K562 (cell line): ENCODE measurements around the gene HEXIM1. TPM values are rescaled to one million over a fixed set of nuclear protein-coding genes. Genes with fewer than 3 reads are reported as not detected.

ENCODE experiments used
- ETV5 ChIP-seq: sonication (generic); formaldehyde crosslinking; IDR thresholded peaks from 2 replicates; pipeline ENCODE4 v1.4.0; 2020; ENCODE audit warnings: low read depth, mild to moderate bottlenecking, missing genetic modification reagents
- JUND ChIP-seq, 2 experiments: IDR thresholded peaks; 2 replicates in 1 of 2; 3 replicates in 1 of 2; pipeline ENCODE4 v1.6.1; 2011; ENCODE audit warnings: borderline replicate concordance in 2 of 2, low read depth in 2 of 2, low read length in 2 of 2, improper control_type of control experiment in 1 of 2, missing biosample characterization in 1 of 2, missing genetic modification characterization in 1 of 2, missing genetic modification reagents in 1 of 2
- KDM5B ChIP-seq: fragments of 200-600 bp; sonication (generic); IDR thresholded peaks from 2 replicates; pipeline ENCODE4 v1.6.1; 2012; ENCODE audit warnings: low read depth, mild to moderate bottlenecking, moderate library complexity, low read length, control low read depth, inconsistent platforms; ENCODE audit not compliant: insufficient replicate concordance
- NEUROD1 ChIP-seq: fragments of 150-350 bp; IDR thresholded peaks from 2 replicates; pipeline ENCODE4 v1.6.1; 2014; ENCODE audit warnings: borderline replicate concordance, low read length, low read depth; ENCODE audit not compliant: partially characterized antibody
- PML ChIP-seq: IDR thresholded peaks from 2 replicates; pipeline ENCODE4 v1.6.1; 2012; ENCODE audit warnings: low read length, inconsistent platforms
- RFX7 ChIP-seq: fragments of 250-450 bp; sonication (Bioruptor Pico); IDR thresholded peaks from 2 replicates; pipeline ENCODE4 v1.5.1; 2021; ENCODE audit warnings: mild to moderate bottlenecking
- SAP30 ChIP-seq: fragments of 200-600 bp; sonication (generic); IDR thresholded peaks from 2 replicates; pipeline ENCODE4 v1.6.1; 2012; ENCODE audit warnings: borderline replicate concordance, low read depth, mild to moderate bottlenecking, moderate library complexity, low read length, control low read depth, inconsistent platforms; ENCODE audit not compliant: insufficient read depth, poor library complexity, severe bottlenecking
- TCF7 ChIP-seq: sonication (generic); IDR thresholded peaks from 2 replicates; pipeline ENCODE4 v1.6.1; 2016; ENCODE audit warnings: antibody characterized with exemption, borderline replicate concordance
- XRCC3 ChIP-seq: fragments of 450-650 bp; IDR thresholded peaks from 2 replicates; pipeline ENCODE4 v1.6.1; 2017; ENCODE audit warnings: mild to moderate bottlenecking, moderate library complexity
- YBX1 ChIP-seq: fragments of 450-650 bp; IDR thresholded peaks from 2 replicates; pipeline ENCODE4 v1.7.1; 2016; ENCODE audit warnings: mild to moderate bottlenecking
- ZBED1 ChIP-seq: IDR thresholded peaks from 2 replicates; pipeline ENCODE4 v1.6.1; 2014
- ZNF274 ChIP-seq: IDR thresholded peaks from 2 replicates; pipeline ENCODE4 v1.6.1; 2011; ENCODE audit warnings: low read depth, mild to moderate bottlenecking, low read length, moderate library complexity, borderline replicate concordance
- polyA plus RNA-seq, 8 experiments: library from polyadenylated mRNA; depleted of rRNA in 4 of 8; stranded (reverse) in 5 of 8; unstranded in 3 of 8; fragments of >200 nt; fragmentation: Nextera tagmentation in 2 of 8; fragmentation: Illumina TruSeq in 1 of 8; extraction: Ambion mirVana in 2 of 8; extraction: Trizol in 1 of 8; gene quantifications; 2 replicates each; pipeline versions ENCODE4 v1.2.1 to v1.2.3, GENCODE V29; 2011 to 2014; ENCODE audit warnings: inconsistent platforms in 1 of 8, missing spikeins in 1 of 8
- total RNA-seq, 7 experiments: library from RNA; depleted of rRNA in 6 of 7; stranded (reverse); fragments of >200 nt in 6 of 7; fragmentation: Illumina TruSeq in 2 of 7; extraction: Trizol in 2 of 7; gene quantifications; 2 replicates each; pipeline versions ENCODE4 v1.2.1 to v1.2.3, GENCODE V29; 2011 to 2021; ENCODE audit warnings: low replicate concordance in 1 of 7
- TF ChIP-seq, protein P1 (sequence below): sonication (generic); formaldehyde crosslinking; IDR thresholded peaks from 2 replicates; pipeline ENCODE4 v1.8.1; 2023; ENCODE audit warnings: missing genetic modification reagents, mild to moderate bottlenecking, borderline replicate concordance
- TF ChIP-seq, protein P2 (sequence below): sonication (generic); formaldehyde crosslinking; IDR thresholded peaks from 2 replicates; pipeline ENCODE4 v1.8.0; 2022; ENCODE audit warnings: mild to moderate bottlenecking, missing genetic modification reagents, borderline replicate concordance
- TF ChIP-seq, protein P3 (sequence below): fragments of 250-450 bp; sonication (Bioruptor Pico); IDR thresholded peaks from 2 replicates; pipeline ENCODE4 v1.5.0; 2021; ENCODE audit warnings: mild to moderate bottlenecking, moderate library complexity

Gene HEXIM1
- total and polyA plus RNA-seq, 9 of the 15 experiments (the other 6 are each of a cell fraction or from before 2014, with no cell fraction given), result 1.4 to 28.3 (median 9.1) TPM

DNA sequence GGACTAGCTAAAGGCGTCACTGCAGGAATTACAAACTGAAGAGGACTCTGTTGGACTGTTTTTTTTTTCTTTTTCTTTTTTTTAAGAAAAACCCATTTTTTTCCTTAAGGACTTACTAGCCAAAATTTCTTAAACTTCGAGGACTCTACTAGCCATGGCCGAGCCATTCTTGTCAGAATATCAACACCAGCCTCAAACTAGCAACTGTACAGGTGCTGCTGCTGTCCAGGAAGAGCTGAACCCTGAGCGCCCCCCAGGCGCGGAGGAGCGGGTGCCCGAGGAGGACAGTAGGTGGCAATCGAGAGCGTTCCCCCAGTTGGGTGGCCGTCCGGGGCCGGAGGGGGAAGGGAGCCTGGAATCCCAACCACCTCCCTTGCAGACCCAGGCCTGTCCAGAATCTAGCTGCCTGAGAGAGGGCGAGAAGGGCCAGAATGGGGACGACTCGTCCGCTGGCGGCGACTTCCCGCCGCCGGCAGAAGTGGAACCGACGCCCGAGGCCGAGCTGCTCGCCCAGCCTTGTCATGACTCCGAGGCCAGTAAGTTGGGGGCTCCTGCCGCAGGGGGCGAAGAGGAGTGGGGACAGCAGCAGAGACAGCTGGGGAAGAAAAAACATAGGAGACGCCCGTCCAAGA, 878 bp downstream of the HEXIM1 start (continued):
- TF ChIP-seq, protein P1, sequence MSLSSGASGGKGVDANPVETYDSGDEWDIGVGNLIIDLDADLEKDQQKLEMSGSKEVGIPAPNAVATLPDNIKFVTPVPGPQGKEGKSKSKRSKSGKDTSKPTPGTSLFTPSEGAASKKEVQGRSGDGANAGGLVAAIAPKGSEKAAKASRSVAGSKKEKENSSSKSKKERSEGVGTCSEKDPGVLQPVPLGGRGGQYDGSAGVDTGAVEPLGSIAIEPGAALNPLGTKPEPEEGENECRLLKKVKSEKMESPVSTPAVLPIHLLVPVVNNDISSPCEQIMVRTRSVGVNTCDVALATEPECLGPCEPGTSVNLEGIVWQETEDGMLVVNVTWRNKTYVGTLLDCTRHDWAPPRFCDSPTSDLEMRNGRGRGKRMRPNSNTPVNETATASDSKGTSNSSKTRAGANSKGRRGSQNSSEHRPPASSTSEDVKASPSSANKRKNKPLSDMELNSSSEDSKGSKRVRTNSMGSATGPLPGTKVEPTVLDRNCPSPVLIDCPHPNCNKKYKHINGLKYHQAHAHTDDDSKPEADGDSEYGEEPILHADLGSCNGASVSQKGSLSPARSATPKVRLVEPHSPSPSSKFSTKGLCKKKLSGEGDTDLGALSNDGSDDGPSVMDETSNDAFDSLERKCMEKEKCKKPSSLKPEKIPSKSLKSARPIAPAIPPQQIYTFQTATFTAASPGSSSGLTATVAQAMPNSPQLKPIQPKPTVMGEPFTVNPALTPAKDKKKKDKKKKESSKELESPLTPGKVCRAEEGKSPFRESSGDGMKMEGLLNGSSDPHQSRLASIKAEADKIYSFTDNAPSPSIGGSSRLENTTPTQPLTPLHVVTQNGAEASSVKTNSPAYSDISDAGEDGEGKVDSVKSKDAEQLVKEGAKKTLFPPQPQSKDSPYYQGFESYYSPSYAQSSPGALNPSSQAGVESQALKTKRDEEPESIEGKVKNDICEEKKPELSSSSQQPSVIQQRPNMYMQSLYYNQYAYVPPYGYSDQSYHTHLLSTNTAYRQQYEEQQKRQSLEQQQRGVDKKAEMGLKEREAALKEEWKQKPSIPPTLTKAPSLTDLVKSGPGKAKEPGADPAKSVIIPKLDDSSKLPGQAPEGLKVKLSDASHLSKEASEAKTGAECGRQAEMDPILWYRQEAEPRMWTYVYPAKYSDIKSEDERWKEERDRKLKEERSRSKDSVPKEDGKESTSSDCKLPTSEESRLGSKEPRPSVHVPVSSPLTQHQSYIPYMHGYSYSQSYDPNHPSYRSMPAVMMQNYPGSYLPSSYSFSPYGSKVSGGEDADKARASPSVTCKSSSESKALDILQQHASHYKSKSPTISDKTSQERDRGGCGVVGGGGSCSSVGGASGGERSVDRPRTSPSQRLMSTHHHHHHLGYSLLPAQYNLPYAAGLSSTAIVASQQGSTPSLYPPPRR (CRISPR knock-in tag), result no peak
- TF ChIP-seq XRCC3, result no peak
- no peak for TF ChIP-seq ZBED1
- no peak for TF ChIP-seq PML
- TF ChIP-seq, protein P2, sequence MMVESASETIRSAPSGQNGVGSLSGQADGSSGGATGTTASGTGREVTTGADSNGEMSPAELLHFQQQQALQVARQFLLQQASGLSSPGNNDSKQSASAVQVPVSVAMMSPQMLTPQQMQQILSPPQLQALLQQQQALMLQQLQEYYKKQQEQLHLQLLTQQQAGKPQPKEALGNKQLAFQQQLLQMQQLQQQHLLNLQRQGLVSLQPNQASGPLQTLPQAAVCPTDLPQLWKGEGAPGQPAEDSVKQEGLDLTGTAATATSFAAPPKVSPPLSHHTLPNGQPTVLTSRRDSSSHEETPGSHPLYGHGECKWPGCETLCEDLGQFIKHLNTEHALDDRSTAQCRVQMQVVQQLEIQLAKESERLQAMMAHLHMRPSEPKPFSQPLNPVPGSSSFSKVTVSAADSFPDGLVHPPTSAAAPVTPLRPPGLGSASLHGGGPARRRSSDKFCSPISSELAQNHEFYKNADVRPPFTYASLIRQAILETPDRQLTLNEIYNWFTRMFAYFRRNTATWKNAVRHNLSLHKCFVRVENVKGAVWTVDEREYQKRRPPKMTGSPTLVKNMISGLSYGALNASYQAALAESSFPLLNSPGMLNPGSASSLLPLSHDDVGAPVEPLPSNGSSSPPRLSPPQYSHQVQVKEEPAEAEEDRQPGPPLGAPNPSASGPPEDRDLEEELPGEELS (CRISPR knock-in tag), result no peak
- TF ChIP-seq KDM5B, result no peak
- TF ChIP-seq TCF7, result no peak
- peak; percentile 40; the same call in 1 of the 2 replicates for TF ChIP-seq JUND (IDR thresholded peaks at IDR 0.05; ENCODE audit: borderline replicate concordance, low read depth, low read length)
- TF ChIP-seq JUND (tag; IDR thresholded peaks at IDR 0.05; ENCODE audit: borderline replicate concordance, low read depth, low read length), result no peak; the same call in 2 of the 3 replicates
- TF ChIP-seq RFX7 (CRISPR knock-in tag), result no peak
- TF ChIP-seq ETV5 (CRISPR knock-in tag), result 0 out of 2 replicates have a peak, but pooled peaks have one; percentile 60
- TF ChIP-seq NEUROD1, result no peak
- no peak for TF ChIP-seq YBX1
- TF ChIP-seq, protein P3, sequence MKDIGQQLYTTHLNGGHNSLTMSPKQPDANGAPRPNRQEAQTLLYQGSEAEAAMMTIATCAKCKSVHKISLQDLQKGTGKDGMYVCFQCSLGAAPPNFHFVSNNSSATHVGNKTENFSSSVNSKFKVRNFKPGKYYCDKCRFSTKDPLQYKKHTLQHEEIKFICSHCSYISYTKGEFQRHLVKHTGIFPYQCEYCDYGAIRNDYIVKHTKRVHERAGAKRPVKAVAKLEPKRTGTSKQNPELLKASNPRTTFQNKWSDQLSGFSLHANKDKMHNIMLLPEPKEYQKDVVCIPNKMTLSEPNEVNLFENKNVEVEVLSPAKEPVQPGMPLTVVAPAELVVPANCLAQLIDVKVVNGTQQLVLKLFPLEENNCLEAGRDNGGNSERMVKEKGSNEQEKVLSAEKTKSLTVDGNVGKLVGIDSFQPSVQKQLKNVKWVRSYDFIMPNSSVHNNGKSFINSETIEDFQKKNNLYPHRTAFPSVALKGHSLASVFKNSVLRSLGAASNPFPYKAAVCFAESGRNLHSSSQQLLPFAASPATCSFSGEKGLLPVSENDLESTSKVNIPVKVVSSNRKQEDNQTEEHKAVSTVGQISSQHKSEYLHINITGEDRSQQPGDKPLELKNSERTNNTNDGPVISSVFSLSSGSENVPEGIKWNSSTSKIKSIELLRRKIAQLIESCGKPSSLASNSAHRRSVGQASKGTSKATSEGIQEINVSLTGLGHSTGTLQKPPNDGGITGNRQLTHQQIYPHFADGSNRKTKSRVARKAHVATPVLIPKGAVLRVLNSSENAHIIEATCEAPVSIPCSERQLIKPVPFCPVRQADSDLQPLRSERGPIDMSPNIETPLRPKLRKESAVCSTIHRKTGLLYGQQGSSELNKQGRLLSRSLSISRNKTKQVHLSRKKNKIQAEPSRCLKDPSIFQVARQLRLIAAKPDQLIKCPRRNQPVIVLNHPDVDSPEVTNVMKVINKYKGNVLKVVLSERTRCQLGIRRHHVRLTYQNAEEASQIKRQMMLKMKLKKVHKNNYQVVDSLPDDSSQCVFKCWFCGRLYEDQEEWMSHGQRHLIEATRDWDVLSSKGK (CRISPR knock-in tag), result no peak
- 0 out of 2 replicates have a peak, but pooled peaks have one; percentile 36 for TF ChIP-seq ZNF274
- TF ChIP-seq SAP30, result peak; percentile 1
